HT-29 (cell line): Measurements from ENCODE around the gene LIMS2. TPM values are rescaled to one million over a fixed set of nuclear protein-coding genes. Genes with fewer than 3 reads are reported as not detected.

ENCODE experiments used
- DNase-seq: peaks from one replicate; pipeline ENCODE4 v3.0.0-alpha.2; 2015; ENCODE audit warnings: low spot score
- total RNA-seq: library from RNA; depleted of rRNA; stranded (reverse); fragments of >200 nt; shearing (Covaris generic); gene quantifications from 2 replicates; pipeline ENCODE4 v1.2.3, GENCODE V29; 2014

LIMS2 gene
- total RNA-seq, 1 experiment from 2014 or later: 30.6 TPM

DNA sequence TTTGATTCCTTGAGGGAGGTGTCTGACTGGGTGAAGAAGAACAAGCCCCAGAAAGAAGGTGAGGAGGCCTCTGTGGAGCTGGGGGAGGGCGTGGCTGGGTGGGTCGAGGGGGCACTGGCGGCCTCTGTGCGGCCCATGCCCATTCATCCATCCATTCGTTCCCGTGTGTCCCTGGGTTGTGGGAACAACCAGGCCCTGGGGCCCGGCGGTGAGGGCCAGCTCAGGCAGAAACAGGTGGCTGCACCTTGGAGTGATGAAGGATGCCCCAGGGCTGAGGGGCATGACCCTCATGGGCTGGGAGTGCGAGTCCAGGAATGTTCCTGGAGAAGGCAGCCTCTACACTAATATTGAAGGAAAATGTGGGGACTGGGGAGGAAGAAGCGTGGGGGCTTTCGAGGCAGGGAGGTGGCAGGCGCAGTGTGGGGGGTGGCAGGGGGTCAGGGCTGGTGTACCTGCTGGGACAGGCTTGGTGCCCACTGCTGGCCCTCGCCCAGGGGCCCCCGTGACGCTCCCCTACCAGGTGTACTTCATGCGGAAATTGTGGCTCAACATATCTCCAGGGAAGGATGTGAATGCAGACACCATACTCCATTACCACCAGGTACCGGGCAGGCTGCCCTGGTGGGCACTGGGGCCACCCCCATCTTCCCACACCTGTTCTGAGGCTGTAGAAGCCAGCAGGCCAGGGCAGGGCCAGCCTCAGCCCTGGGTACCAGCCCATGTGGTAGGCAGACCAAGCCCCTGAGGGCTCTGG, 40.5 kb downstream of the LIMS2 start:
- no peak for DNase-seq

DNA sequence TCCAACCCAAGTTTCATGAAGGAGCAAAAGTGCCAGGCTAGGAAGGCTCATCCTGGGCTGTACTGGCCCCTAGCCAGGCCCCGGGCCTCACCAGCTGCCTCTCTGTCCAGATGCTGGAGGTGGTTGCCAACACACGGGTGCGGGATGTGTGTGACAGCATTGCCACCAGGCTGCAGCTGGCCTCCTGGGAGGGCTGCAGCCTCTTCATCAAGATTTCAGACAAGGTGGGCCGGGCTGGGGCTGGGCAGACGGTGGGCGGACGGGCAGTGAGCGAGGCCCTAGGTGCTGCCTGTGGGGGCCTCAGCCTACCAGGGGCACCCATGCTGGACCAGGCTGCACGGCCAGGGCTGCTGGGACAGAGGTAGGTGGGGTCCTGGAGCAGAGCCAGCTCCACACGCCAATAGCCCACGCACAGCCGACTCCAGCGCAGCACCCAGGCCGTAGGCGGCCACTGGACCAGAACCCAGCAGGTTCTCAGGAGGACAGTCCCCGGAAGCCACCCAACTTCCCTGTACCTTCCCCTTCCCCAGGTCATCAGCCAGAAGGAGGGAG, 41.2 kb downstream of the LIMS2 start:
- DNase-seq: no peak

GRCh38 chr2:127633556-127634065, 41.7 kb downstream of the LIMS2 start:
- no peak for DNase-seq

DNA sequence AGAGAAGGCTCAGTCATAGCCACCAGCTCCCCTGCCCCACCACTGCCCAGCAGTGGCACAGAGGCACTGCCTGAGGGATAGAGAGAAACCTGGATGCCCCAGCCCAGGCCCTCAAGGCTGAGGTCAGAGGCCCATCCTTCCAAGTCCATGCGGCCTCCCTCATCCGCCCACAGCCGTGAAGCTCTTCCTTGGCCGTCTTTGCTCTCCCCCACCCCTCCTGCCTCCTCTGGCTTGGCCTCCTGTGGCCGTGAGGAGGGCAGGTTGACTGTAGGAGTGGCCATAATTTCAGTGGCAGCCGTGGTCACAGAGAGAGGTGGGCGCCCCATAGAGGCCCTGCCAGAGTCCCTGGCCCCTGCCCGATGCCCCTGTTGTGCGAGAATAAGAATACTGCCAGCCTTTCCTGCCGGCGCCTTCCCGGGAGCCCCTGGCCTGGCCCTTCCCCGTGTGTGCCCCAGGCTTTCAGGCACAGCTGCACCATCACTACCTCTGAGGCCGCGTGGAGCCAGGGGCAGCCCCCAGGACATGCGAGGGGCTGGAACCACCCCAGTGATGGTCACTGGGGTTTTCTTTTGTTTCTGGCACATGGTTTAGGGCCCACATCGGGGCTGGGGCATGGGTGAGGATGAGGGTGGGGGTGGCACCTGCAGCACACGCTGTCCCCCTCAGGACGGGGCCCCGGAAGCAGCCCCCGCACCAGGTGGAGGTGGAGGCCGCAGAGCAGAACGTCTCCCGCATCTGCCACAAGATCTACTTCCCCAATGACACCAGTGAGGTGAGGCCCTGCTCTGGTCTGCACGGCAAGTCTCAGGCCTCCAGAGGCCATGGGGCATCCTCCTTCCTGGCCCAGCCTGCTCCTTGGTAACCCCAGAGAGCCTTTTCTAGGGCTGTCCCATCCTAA, 42.5 kb downstream of the LIMS2 start:
- no peak for DNase-seq

GRCh38 chr2:127631997-127632581, 43.2 kb downstream of the LIMS2 start:
- DNase-seq: no peak

DNA sequence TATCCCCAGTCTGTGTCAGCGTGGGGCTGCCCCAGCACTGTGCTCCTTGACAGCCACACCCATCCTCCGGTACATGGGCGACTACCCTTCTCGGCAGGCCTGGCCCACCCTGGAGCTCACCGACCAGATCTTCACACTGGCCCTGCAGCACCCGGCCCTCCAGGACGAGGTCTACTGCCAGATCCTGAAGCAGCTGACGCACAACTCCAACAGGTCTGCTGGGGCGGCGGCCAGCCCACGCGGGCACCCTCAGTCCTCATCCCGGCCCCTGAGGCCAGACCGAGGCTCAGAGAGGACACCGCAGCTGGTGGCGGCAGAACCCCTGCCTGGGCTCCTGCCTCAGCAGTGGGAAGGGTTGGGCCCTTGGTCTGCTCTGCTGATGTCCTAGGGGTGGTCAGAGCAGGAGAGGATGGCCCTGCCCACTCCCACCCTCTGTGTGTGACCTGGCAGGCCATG, 43.8 kb downstream of the LIMS2 start:
- no peak for DNase-seq

DNA sequence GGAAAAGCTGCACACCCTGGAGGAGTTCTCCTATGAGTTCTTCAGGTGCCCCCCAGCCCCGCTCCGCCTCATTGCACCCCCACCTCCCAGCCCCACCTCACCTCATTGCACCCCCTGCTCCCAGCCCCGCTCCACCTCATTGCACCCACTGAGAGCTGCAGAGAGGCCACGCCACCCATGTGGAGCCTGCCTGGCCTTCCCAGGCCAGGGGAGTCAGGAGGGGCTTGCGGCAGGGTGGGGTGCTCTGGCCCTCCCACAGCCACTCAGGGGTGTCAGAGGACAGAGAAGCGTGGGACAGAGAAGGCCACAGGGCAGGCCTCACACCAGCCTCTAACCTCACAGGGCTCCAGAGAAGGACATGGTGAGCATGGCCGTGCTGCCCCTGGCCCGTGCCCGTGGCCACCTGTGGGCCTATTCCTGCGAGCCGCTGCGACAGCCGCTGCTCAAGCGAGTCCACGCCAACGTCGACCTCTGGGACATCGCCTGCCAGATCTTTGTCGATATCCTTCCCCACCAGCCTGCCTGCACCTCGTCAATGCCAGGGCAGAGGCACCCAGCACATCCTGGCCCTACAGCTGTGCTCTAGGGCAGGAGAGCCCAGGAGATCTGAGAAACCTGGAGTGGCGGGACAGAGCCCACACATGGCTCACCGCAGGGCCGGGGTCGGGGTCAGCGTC, 44.3 kb downstream of the LIMS2 start:
- DNase-seq: no peak

DNA sequence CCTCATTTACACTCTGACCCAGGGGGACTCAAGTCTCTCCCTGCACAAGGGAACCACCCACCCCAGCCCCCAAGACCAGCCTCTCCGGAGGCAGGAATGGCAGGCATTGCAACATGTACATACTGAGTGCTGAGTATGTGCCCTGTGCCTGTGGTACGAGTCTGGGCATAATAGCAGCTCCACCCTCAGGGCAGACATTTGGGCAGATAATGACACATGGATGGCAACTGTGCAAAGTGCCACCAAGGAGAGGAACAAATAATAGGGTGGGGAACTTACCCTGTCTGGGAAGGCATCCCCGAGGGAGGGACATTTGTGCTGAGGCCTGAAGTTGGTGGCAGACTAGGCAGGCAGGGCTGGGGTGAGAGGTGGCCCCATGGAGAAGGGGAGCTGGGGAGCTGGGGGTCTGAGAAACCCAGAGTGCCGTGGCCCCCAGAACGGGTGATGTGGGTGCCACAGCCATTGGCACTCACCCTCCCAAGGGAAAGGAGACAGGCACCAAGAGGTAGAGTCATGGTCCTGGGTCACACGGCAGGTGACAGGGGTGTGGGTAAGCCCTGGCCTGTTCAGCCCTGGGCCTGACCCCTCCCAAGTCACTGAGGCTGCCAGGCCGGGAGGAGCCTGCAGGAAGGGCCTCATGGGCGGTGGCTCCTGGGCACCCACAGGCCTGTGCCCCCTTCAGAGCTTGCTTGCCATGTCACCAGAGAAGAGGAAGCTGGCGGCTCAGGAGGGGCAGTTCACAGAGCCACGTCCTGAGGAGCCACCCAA, 45.0 kb downstream of the LIMS2 start:
- no peak for DNase-seq

DNA sequence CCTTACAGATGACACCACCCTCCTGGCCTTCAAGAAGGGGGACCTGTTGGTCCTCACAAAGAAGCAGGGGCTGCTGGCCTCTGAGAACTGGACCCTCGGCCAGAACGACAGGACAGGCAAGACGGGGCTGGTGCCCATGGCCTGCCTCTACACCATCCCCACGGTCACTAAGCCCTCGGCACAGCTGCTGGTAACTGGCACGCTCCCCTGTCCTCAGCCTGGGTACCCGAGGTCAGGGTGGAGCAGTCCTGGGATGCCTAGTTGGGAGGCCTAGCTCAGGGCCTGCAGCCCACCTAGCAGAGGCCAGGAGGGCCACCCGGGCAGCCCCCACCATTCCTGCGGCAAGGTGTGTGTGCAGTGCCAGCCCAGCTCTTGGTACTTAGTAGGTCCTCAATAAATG, 45.7 kb downstream of the LIMS2 start:
- no peak for DNase-seq

DNA sequence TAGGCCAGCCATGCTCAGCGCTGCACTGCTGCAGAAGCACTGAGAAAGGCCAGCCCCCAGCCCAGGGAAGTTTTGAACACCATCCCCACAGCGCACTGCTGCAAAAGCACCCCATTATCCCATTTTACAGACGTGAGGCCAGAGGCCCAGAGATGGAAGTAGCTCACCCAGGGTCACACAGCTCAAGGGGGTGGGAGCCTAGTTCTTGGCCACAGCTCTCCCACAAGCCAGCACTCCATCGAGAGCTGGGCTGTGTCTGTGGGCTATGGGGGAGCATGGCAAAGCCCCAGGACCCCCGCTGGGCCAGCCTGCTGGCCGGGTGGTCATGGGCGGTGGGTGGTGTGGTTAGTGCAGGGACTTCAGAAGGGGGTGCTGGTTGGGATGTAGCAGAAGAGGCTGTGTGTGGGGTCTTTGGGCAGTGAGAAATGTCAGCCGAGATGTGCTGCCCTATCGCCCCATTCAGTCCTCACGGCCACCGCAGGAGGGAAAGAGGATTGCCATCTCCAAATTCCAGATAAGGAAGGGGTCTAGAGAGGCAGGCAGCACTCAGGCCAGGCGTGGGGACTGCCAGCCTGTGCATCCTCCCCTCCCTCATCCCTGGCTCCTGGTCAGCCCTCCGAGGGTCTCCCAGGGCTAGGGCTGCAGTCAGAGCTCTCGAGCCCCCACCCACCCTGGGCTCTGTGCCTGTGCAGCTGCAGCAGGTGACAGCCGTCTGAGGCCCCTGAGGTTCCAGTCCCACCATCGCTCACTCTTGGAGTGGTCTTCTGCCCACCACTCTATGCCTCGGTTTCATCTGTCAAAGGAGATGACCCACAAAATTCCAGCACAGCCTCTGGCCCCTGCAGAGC, 46.3 kb downstream of the LIMS2 start:
- no peak for DNase-seq

GRCh38 chr2:127627740-127628571, 47.4 kb downstream of the LIMS2 start:
- DNase-seq: no peak

GRCh38 chr2:127626917-127627739, 48.2 kb downstream of the LIMS2 start:
- no peak for DNase-seq

GRCh38 chr2:127626175-127626574, 49.2 kb downstream of the LIMS2 start:
- no peak for DNase-seq

DNA sequence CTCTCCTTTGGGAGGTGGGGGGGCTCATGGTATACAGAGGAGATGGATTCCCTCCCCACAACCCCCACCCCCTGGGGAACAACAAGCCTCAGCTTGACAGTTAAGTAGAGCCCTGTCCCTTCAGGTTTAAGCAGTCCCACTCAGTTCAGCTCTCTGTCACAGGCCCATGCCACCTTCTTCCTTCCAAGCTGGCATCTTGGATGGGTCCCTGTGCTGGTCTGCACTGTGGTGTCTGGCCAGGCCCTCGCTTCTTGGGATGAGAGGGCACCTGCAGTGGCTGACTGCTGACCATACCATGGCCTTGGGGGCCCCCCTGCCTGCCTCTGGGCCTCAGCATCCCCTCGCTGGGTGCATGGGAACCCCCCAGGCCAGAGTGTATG, 49.8 kb downstream of the LIMS2 start:
- DNase-seq: no peak

GRCh38 chr2:127624756-127625571, 50.4 kb downstream of the LIMS2 start:
- no peak for DNase-seq

DNA sequence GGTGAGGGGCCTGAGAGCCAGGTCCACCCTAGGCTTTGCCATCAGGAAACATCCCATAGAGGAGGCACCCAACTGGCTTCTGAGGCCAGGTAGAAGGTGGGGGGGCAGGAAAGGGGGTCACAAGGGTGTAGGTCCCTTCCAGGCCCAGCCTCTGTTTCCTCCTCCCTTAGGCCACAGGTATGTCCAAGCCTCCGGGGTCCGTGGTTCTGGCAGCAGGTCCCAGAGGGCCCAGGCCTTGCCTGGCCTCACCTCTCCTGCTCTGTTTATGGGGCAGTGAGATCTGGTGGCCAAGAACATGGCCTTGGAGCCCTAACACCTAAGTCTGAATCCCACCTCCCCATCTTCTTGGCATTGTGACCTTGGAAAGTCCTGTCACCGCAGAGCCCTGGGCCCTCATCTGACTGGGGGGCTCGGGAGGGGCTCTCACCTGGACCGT, 51.0 kb downstream of the LIMS2 start:
- DNase-seq: no peak
